ENCODE data around the gene OPCML. TPM values are rescaled to one million over a fixed set of nuclear protein-coding genes. Genes with fewer than 3 reads are reported as not detected.

OPCML gene
- total and polyA plus RNA-seq, 2 of the 13 experiments (the other 11 are each of a cell fraction or from before 2014, with no cell fraction given), result not detected

GRCh38 chr11:133064152-133064877 lies 468.0 kb downstream of the OPCML start (continued):
- no peak for TF ChIP-seq HMGXB4 (CRISPR knock-in tag; IDR thresholded peaks at IDR 0.05; ENCODE audit: borderline replicate concordance in 1 of 2, low read depth in 1 of 2)
- TF ChIP-seq ZNF367 (CRISPR knock-in tag; IDR thresholded peaks at IDR 0.05; ENCODE audit: borderline replicate concordance), result no peak
- TF ChIP-seq ZSCAN22 (CRISPR knock-in tag; IDR thresholded peaks at IDR 0.05), result no peak
- no peak for TF ChIP-seq CC2D1A (CRISPR knock-in tag; IDR thresholded peaks at IDR 0.05)
- no peak for TF ChIP-seq SMAD3 (CRISPR knock-in tag; IDR thresholded peaks at IDR 0.05)
- TF ChIP-seq ZNF850 (CRISPR knock-in tag; conservative IDR thresholded peaks at IDR 0.05), result no peak
- TF ChIP-seq TRAFD1 (CRISPR knock-in tag; IDR thresholded peaks at IDR 0.05; ENCODE audit: borderline replicate concordance), result no peak
- TF ChIP-seq SNAPC2 (CRISPR knock-in tag; IDR thresholded peaks at IDR 0.05), result no peak
- no peak for TF ChIP-seq ZNF414 (CRISPR knock-in tag; IDR thresholded peaks at IDR 0.05)
- TF ChIP-seq NFE2L1 (CRISPR knock-in tag; IDR thresholded peaks at IDR 0.05; ENCODE audit: borderline replicate concordance), result no peak
- TF ChIP-seq ZNF605 (CRISPR knock-in tag; IDR thresholded peaks at IDR 0.05), result 0 out of 2 replicates have a peak, but pooled peaks have one; percentile 32
- no peak for TF ChIP-seq GMEB2 (CRISPR knock-in tag; IDR thresholded peaks at IDR 0.05; ENCODE audit: low read depth)
- TF ChIP-seq ZNF597 (CRISPR knock-in tag; IDR thresholded peaks at IDR 0.05), result no peak

Data from HepG2 (cell line).